ENCODE data around the gene SLC6A16. TPM values are rescaled to one million over a fixed set of nuclear protein-coding genes. Genes with fewer than 3 reads are reported as not detected.

Gene SLC6A16
- total RNA-seq, 1 experiment from 2014 or later: 3.2 TPM

GRCh38 chr19:49339301-49340068 is 14.5 kb upstream of the SLC6A16 start:
- Histone ChIP-seq H3K18ac (ENCODE audit: insufficient read length, low read depth, low read length) (peak overlapping the region; percentile 80), H4K8ac (replicated peaks; ENCODE audit: insufficient read length, low read depth, low read length) (no peak overlapping the region), H2BK20ac (ENCODE audit: low read depth, low read length, poor library complexity, severe bottlenecking) (no peak overlapping the region), H2BK5ac (ENCODE audit: insufficient read length, low read length) (no peak overlapping the region), H2BK12ac (ENCODE audit: insufficient read length, low read depth, low read length) (no peak overlapping the region), H3K4ac (ENCODE audit: low read depth, low read length) (no peak overlapping the region), H3K23ac (ENCODE audit: insufficient read length, low read depth, low read length) (no peak overlapping the region), H3K56ac (ENCODE audit: insufficient read length, low read depth, low read length) (no peak overlapping the region), H4K91ac (ENCODE audit: insufficient read length, low read depth, low read length) (no peak overlapping the region), H3K23me2 (ENCODE audit: insufficient read length, low read depth, low read length, poor library complexity, severe bottlenecking) (peaks cover 12% of the 10 kb centered on the region), H2AK5ac (ENCODE audit: insufficient read length, low read length) (no peak overlapping the region), H4K5ac (ENCODE audit: insufficient read length, low read depth, low read length) (no peak overlapping the region), H3K79me2 (ENCODE audit: insufficient read depth, low read length) (no peaks in the 10 kb centered on the region), H3K4me2 (ENCODE audit: insufficient read depth, insufficient read length, low read length) (peak overlapping the region; percentile 68), H3K14ac (ENCODE audit: insufficient read depth, low read length) (0 out of 2 replicates have a peak overlapping the region, but pooled peaks have one; percentile 48), H4K20me1 (ENCODE audit: control insufficient read depth, insufficient read depth, insufficient read length) (no peaks in the 10 kb centered on the region), H3K9ac (ENCODE audit: extremely low read depth, insufficient read length, low read length) (no peak overlapping the region), H3K79me1 (ENCODE audit: insufficient read depth, low read depth, low read length, poor library complexity, severe bottlenecking) (no peaks in the 10 kb centered on the region), H2AFZ (ENCODE audit: low read length) (no peak overlapping the region), H2BK120ac (ENCODE audit: low read depth, low read length, poor library complexity, severe bottlenecking) (no peak overlapping the region), H3K27ac (ENCODE audit: insufficient read length, low read depth, low read length) (no peak overlapping the region), H3K9me3 (ENCODE audit: control insufficient read depth, low read depth, low read length) (no peaks in the 10 kb centered on the region), H3T11ph (ENCODE audit: low read length) (no peak overlapping the region), H2BK15ac (ENCODE audit: low read depth, low read length) (no peak overlapping the region), H3K4me1 (ENCODE audit: insufficient read depth, low read length) (peaks cover 2% of the 10 kb centered on the region; the same call in 1 of the 2 replicates), H3K27me3 (ENCODE audit: insufficient read depth, low read length) (peaks cover 3% of the 10 kb centered on the region; the same call in 1 of the 2 replicates)
- no CpG with 5 or more reads among the region's 47 CpGs for WGBS (ENCODE audit: extremely low coverage, insufficient read length, low lambda C conversion rate)
- H3K4me1 Mint-ChIP-seq: peaks cover 20 to 36% of the 10 kb centered on the region in 2 experiments
- H3K27me3 Mint-ChIP-seq (ENCODE audit: low read depth): peaks cover 18% of the 10 kb centered on the region
- peak overlapping the region in 2 of 3 experiments; percentile 86 to 97; a peak in 2 of 7 replicates for H3K27ac Mint-ChIP-seq
- H3K9me3 Mint-ChIP-seq: peaks cover 0 to 3% of the 10 kb centered on the region in 2 experiments; a peak in 2 of 5 replicates
- peak; percentile 98 for DNase-seq
- peak overlapping the region; percentile 61 to 83 for H3K4me3 Mint-ChIP-seq
- no peak for TF ChIP-seq CTCF (conservative IDR thresholded peaks at IDR 0.05)
- H3K36me3 Mint-ChIP-seq (ENCODE audit: insufficient read depth in 1 of 3, low read depth in 3 of 3): peaks cover 23 to 57% (median 43%) of the 10 kb centered on the region in 3 experiments
